HG02678 (cell line): Measurements from ENCODE around the gene NEAT1.

Source experiments
- ATAC-seq: cut with Tn5 transposase; IDR thresholded peaks from one replicate; pipeline ENCODE4 v1.9.1; 2021; ENCODE audit warnings: mild to moderate bottlenecking, moderate library complexity; ENCODE audit not compliant: unreplicated experiment

Gene NEAT1

DNA sequence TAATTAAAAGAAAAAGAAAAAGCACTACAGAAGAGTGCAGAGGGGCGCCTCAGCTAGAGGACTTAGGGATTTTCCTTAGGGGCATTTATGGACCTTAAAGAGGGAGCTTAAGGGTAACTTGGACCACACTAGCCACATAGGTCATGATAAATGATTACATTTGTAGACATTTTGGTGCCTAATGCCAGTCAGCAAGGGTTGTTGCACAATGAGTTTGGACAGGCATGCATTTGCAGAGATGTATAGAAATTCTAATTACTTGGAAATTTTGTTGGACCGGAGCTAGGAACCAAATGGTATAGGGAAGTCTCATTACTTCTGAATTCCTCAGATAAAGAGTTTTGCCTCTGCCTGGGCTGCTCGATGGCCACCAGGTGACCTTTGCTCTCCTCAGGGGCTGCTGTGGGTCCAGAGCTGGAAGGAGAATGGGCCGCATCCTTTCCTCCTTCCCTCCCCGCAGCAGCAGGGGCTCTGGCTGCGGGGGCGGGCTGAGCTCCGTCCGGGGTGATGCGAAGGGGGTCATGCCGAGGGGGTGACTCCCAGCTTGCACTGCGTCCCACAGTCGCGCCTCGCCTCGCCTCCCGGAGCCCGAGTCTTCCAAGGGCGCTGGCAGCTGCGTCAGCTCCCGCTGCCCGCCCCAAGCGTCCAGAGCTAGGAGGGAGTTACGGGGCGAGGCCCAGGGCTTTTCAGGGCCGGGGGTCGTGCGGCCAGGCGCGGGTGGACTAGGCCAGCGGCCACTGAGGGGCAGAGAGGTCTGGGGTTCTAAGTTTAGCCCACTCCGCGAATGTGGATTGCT, 56.0 kb downstream of the NEAT1 start:
- no peak for ATAC-seq

DNA sequence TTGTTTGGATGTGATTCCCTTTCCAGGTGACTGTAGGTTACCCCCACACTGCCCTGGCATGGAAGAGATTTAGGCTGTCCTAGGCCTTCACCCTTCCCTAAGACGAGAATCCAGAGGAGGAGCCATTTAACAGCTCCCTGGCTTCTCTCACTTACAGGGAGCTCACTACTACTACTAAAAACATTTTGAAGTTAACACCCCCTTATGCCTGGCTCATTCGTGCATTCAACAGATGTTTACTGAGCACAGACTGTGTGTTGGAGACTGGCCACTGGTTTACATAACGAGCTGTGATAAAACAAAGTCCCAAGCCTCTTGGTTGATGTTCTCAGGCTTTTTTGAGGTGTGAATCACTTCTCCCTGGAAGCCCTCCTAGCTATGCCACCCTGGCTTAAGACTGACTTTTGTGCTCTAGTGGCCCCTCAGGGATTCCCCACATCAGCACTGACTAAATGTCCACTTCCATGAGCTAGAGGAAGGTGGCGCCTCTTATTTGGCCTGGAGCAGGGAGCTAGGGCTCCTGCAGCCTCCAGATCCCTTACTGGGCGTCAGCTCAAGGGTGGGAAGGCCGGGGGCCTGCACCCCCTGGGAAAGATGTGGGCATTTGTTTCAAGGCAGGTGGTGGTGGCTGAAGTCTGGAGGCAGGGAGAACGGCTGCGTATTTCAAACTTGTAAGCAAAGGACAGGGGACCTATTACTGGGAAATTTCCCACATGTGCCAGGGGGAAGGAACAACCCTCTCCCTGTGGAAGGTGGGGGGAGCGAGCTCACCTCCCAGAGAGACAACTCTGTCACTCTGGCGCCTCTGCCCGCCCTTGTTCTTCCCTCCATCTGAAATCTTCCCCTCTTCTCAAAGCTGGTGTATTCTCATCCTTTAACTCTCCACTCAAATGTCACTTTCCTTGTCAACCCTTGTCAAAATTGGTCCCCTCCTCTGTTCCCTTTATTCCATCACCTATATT, 56.9 kb downstream of the NEAT1 start:
- ATAC-seq = no peak

GRCh38 chr11:65482306-65482850, 59.8 kb downstream of the NEAT1 start:
- no peak for ATAC-seq

DNA sequence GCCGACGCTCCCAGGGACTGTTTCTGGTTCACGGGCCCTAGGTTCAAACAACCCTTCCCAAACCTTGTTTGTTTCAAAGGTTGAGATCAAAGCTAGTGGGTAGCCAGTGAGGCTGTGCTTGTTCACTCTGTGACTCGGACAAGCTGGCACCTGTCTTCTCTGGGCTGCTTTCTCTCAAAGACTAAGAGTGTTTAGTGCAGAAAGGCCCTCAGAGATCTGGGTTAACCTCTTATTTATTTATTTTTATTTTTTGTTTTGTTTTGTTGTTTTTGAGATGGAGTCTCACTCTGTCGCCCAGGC, 63.3 kb downstream of the NEAT1 start:
- ATAC-seq = no peak

GRCh38 chr11:65486570-65487466, 64.2 kb downstream of the NEAT1 start:
- no peak for ATAC-seq

GRCh38 chr11:65487467-65488272, 65.1 kb downstream of the NEAT1 start:
- no peak for ATAC-seq

- no peak for ATAC-seq
These were observed 65.9 kb downstream of the NEAT1 start for GRCh38 chr11:65488273-65489034.

DNA sequence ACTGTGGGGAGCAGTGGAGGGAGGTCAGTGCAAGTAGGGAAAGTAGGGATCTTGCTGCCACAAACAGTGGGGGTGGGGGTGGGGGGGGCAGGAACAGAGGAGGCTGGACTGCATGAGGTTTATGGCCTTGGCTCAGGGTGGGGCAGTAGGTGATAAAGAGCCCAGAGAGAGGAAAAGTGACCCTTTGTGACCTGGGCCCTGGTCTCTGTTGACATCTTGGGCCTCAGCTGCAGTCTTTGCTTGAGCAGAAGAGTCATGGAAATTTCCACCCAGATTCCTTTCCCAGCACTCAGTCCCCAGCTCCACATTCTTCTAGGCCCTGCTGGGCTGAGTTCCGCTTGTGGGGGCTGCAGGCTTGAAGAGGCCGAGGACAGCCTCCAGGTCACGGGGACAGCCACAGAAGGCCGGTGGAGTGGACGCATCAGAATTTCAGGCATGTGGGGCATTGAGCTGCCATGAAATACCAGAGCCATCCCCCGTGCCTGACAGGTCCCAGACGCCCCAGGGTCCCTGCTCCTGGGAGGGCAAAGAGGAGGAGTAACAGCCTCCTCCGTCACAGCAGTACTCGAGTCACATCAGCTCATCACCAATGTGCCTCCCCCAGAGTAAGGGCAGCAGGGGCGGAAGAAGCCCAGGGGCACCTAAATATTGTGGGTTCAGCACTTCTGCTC, 66.6 kb downstream of the NEAT1 start:
- no peak for ATAC-seq

DNA sequence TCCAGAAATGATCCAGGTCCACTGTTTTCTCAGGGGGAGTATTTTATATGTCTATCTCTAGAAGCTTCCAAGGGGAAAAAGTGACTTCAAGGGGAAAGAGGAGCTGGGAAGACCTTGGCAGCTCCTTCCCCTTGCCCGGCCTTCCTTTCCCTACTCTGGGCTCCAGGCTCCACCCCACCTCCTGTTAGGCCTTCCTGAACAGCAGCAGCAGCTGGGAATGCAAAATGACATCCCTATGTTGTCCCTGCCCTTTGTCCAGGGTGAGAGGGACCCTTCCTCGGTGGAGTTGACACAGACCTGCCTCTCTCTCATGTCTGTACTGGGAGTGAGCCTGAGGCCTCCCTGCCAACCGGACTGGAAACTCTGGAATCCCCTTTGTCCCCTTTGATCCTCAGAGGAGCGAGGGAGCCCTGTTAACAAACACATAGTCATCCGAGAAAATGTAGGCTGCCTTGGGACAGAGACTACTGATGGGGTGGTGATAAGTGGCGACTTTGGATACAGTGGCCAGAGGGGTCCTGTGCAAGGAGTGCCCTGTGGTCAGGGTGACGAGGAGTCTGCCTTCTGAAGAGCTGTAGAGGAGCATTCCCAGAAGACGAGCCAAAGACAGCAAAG, 67.2 kb downstream of the NEAT1 start:
- no peak for ATAC-seq

GRCh38 chr11:65491163-65491465, 68.5 kb downstream of the NEAT1 start:
- no peak for ATAC-seq

GRCh38 chr11:65491614-65492386, 69.2 kb downstream of the NEAT1 start:
- no peak for ATAC-seq

DNA sequence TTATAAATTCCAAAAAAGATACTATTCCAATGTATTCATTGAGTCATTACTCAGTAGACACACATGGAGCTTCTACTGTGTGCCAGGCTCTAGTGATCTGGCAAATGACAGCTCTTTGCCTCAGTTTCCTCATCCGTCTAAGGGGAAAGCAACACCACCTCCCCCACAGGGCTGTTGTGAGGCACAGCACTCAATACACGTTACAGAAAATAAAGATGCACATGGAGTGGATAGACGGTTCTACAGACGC, 69.7 kb downstream of the NEAT1 start:
- no peak for ATAC-seq

- ATAC-seq = no peak
These were observed 70.2 kb downstream of the NEAT1 start for GRCh38 chr11:65492637-65493366.

GRCh38 chr11:65493367-65494176, 71.0 kb downstream of the NEAT1 start:
- ATAC-seq = no peak
